ENCODE data around the gene LIX1L. TPM values are rescaled to one million over a fixed set of nuclear protein-coding genes. Genes with fewer than 3 reads are reported as not detected.
"Not testable (repeated sequence)": the region's sequence is repeated elsewhere in the genome, so short reads cannot be mapped to it uniquely, and the experiment has no call there.

Gene LIX1L
- total RNA-seq, 1 donor from 2014 or later: 4.5 TPM

GRCh38 chr1:145927916-145928643, 29.7 kb downstream of the LIX1L start:
- TF ChIP-seq, protein P1, sequence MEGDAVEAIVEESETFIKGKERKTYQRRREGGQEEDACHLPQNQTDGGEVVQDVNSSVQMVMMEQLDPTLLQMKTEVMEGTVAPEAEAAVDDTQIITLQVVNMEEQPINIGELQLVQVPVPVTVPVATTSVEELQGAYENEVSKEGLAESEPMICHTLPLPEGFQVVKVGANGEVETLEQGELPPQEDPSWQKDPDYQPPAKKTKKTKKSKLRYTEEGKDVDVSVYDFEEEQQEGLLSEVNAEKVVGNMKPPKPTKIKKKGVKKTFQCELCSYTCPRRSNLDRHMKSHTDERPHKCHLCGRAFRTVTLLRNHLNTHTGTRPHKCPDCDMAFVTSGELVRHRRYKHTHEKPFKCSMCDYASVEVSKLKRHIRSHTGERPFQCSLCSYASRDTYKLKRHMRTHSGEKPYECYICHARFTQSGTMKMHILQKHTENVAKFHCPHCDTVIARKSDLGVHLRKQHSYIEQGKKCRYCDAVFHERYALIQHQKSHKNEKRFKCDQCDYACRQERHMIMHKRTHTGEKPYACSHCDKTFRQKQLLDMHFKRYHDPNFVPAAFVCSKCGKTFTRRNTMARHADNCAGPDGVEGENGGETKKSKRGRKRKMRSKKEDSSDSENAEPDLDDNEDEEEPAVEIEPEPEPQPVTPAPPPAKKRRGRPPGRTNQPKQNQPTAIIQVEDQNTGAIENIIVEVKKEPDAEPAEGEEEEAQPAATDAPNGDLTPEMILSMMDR (IDR thresholded peaks at IDR 0.05; ENCODE audit: unreplicated experiment): no peak
- Mint-ChIP-seq H3K27me3 (no peaks in the 10 kb centered on the region), H3K4me3 (ENCODE audit: low read depth) (peak overlapping the region; percentile 69), H3K4me1 (ENCODE audit: low read depth) (peaks cover 12% of the 10 kb centered on the region), H3K27ac (no peak overlapping the region), H3K9me3 (ENCODE audit: low read depth) (no peaks in the 10 kb centered on the region), H3K36me3 (ENCODE audit: insufficient read depth) (peaks cover 2% of the 10 kb centered on the region)
- no peak for DNase-seq (ENCODE audit: low spot score, unreplicated experiment)

DNA sequence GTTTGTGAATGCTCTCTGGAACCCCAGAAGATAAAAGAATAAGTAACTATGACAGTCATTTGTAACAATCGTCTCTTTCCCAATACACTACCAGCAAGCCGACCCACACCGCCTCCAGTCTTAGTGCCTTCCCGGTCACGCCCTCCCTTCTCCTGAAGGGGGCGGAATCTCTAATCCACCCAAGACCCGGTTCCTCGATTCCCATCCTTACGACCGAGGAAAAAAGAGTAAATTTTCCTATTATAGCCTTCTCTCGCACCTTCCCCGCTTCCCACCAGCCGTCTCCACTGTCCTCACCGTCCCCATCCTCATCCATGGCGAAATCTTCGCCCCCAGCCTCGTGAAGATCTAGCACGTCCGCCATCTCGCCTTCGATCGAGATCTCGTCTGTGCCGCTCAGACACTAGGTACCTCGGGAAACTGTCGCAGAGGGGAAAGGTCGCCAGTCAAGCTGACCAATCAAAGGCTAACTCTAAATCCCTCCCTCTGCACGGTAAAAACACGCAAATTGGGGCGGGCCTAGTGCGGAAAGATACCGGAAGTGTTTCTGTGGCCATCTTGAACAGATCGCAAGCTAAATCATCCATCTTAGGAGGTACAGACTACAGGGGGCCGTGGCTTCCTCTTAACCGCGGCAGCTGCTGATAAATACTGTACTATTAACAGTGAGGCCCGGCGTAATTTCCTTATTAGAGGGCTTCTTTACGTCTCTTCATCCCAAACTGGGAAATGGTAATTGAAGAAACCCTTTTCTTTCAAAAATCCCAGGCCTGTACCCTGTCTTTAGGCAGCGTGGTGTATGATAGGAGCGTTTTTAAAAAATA, 30.5 kb downstream of the LIX1L start, which contains the start of gene RBM8A:
Gene RBM8A, minus strand, starts transcription at position 422 of the 824 bp plus-strand sequence. Its CDS starts 58 bp downstream, at position 364.
- no peak within 1 kb of the TSS for H3K27ac Mint-ChIP-seq
- H3K4me1 Mint-ChIP-seq (ENCODE audit: low read depth): peaks cover 4% of the 10 kb centered on the region
- H3K4me3 Mint-ChIP-seq (ENCODE audit: low read depth): no peak within 1 kb of the TSS
- peak; percentile 78 for DNase-seq (ENCODE audit: low spot score, unreplicated experiment)
- no peaks in the 10 kb centered on the region for H3K9me3 Mint-ChIP-seq (ENCODE audit: low read depth)
- H3K36me3 Mint-ChIP-seq (ENCODE audit: insufficient read depth): peaks cover 2% of the 10 kb centered on the region
- H3K27me3 Mint-ChIP-seq: no peaks in the 10 kb centered on the region
- TF ChIP-seq, protein P1 (IDR thresholded peaks at IDR 0.05; ENCODE audit: unreplicated experiment): peak; percentile 74

DNA sequence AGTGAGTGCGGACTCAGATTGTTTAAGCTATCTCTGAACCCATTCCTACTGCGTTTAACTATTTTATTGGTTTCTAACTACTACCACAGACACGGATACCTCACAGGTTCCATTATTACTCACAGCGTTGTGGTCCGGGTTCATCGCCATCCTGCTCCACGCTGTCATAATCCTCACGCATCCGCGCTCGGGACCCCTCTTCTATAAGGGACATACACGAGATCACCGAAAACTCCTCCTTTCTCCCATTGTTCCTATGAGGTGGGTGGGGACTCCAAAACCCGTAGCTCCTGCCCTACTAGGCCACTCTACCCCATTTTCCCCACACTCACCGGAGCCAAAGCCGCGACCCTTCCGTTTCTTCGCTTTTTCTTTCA, 31.1 kb downstream of the LIX1L start:
- H3K27ac Mint-ChIP-seq: no peak overlapping the region
- no peak for DNase-seq (ENCODE audit: low spot score, unreplicated experiment)
- TF ChIP-seq, protein P1 (IDR thresholded peaks at IDR 0.05; ENCODE audit: unreplicated experiment): no peak
- H3K27me3 Mint-ChIP-seq: no peaks in the 10 kb centered on the region
- peaks cover 2% of the 10 kb centered on the region for H3K36me3 Mint-ChIP-seq (ENCODE audit: insufficient read depth)
- H3K4me1 Mint-ChIP-seq (ENCODE audit: low read depth): peaks cover 4% of the 10 kb centered on the region
- no peak overlapping the region for H3K4me3 Mint-ChIP-seq (ENCODE audit: low read depth)
- H3K9me3 Mint-ChIP-seq (ENCODE audit: low read depth): no peaks in the 10 kb centered on the region

DNA sequence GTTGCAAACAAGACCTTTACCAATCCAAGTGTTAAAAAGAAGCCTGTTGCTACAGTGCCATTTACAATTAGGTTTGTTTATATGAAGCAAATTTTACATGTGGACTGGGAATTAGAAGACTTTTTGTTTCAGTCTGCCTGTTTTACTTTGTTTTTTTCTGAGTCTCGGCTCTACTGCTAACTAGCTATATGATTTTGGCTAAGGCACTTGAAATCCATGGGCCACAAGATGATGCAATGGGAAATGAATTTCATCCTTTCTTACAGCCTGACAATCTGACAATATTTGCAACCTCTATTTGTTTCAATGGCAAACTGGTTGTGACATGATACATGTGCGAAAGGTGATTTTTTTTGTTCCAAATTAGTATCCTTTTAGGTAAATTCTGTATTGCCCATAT, 35.6 kb downstream of the LIX1L start:
- H3K36me3 Mint-ChIP-seq (ENCODE audit: insufficient read depth): peaks cover 2% of the 10 kb centered on the region
- DNase-seq (ENCODE audit: low spot score, unreplicated experiment): no peak
- H3K27ac Mint-ChIP-seq: no peak overlapping the region
- TF ChIP-seq, protein P1 (IDR thresholded peaks at IDR 0.05; ENCODE audit: unreplicated experiment): no peak
- H3K4me1 Mint-ChIP-seq (ENCODE audit: low read depth): peaks cover 15% of the 10 kb centered on the region
- H3K27me3 Mint-ChIP-seq: no peaks in the 10 kb centered on the region
- no peaks in the 10 kb centered on the region for H3K9me3 Mint-ChIP-seq (ENCODE audit: low read depth)
- H3K4me3 Mint-ChIP-seq (ENCODE audit: low read depth): no peak overlapping the region

DNA sequence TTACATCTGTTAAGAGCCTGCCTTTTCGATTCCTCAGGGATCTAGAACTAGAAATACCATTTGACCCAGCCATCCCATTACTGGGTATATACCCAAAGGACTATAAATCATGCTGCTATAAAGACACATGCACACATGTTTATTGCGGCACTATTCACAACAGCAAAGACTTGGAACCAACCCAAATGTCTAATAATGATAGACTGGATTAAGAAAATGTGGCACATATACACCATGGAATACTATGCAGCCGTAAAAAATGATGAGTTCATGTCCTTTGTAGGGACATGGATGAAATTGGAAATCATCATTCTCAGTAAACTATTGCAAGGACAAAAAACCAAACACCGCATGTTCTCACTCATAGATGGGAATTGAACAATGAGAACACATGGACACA, 37.5 kb downstream of the LIX1L start:
- Mint-ChIP-seq H3K4me1 (ENCODE audit: low read depth) (peaks cover 14% of the 10 kb centered on the region), H3K4me3 (ENCODE audit: low read depth) (peak overlapping the region; percentile 92)
- not testable (repeated sequence) for H3K27ac Mint-ChIP-seq; H3K36me3 Mint-ChIP-seq (ENCODE audit: insufficient read depth); H3K9me3 Mint-ChIP-seq (ENCODE audit: low read depth); H3K27me3 Mint-ChIP-seq; DNase-seq (ENCODE audit: low spot score, unreplicated experiment)

All from progenitor cell of endocrine pancreas (in vitro differentiated cells).